GM21717 (cell line): ENCODE results near the gene GRAMD2B.
"Not testable (repeated sequence)": the region's sequence is repeated elsewhere in the genome, so short reads cannot be mapped to it uniquely, and the experiment has no call there.

Source experiments
- ATAC-seq: cut with Tn5 transposase; IDR thresholded peaks from one replicate; pipeline ENCODE4 v1.9.1; 2021; ENCODE audit warnings: mild to moderate bottlenecking, moderate library complexity; ENCODE audit not compliant: unreplicated experiment

The GRAMD2B gene

GRCh38 chr5:126508251-126508961, 85.2 kb downstream of the GRAMD2B start:
- no peak for ATAC-seq

- ATAC-seq, result no peak
Measured at GRCh38 chr5:126508962-126509279, 85.7 kb downstream of the GRAMD2B start.

GRCh38 chr5:126509339-126509738, 86.1 kb downstream of the GRAMD2B start:
- ATAC-seq, result no peak

GRCh38 chr5:126511961-126512360, 88.8 kb downstream of the GRAMD2B start:
- no peak for ATAC-seq

GRCh38 chr5:126512451-126512850, 89.2 kb downstream of the GRAMD2B start:
- ATAC-seq, result no peak

- ATAC-seq, result no peak
Measured at GRCh38 chr5:126513302-126513701, 90.1 kb downstream of the GRAMD2B start.

GRCh38 chr5:126513703-126514102, 90.5 kb downstream of the GRAMD2B start:
- no peak for ATAC-seq

GRCh38 chr5:126514131-126514557, 90.9 kb downstream of the GRAMD2B start:
- no peak for ATAC-seq

GRCh38 chr5:126514558-126515141, 91.4 kb downstream of the GRAMD2B start:
- no peak for ATAC-seq

- ATAC-seq, result no peak
Measured at GRCh38 chr5:126515337-126515736, 92.1 kb downstream of the GRAMD2B start.

GRCh38 chr5:126516133-126516532, 92.9 kb downstream of the GRAMD2B start:
- ATAC-seq, result no peak

- no peak for ATAC-seq
Measured at GRCh38 chr5:126516852-126517251, 93.6 kb downstream of the GRAMD2B start.

- ATAC-seq, result not testable (repeated sequence)
Measured at GRCh38 chr5:126519223-126519622, 96.0 kb downstream of the GRAMD2B start.

- ATAC-seq, result no peak
Measured at GRCh38 chr5:126519637-126520592, 96.7 kb downstream of the GRAMD2B start.

GRCh38 chr5:126520593-126520953, 97.4 kb downstream of the GRAMD2B start:
- ATAC-seq, result no peak

GRCh38 chr5:126521130-126521529, 97.9 kb downstream of the GRAMD2B start:
- ATAC-seq, result no peak

- no peak for ATAC-seq
Measured at GRCh38 chr5:126523818-126524510, 100.8 kb downstream of the GRAMD2B start.

- ATAC-seq, result no peak
Measured at GRCh38 chr5:126525630-126526245, 102.5 kb downstream of the GRAMD2B start.

GRCh38 chr5:126526493-126526892, 103.3 kb downstream of the GRAMD2B start:
- ATAC-seq, result no peak

- ATAC-seq, result no peak
Measured at GRCh38 chr5:126527158-126527557, 103.9 kb downstream of the GRAMD2B start.

- no peak for ATAC-seq
Measured at GRCh38 chr5:126527892-126528291, 104.7 kb downstream of the GRAMD2B start.
